Measurements from ENCODE around the gene NUP188.

NUP188 gene

GRCh38 chr9:129007766-129008468, 60.4 kb downstream of the NUP188 start:
- no peak for FAIRE-seq

GRCh38 chr9:129008469-129008965, 61.0 kb downstream of the NUP188 start:
- no peak for FAIRE-seq

- no peak for FAIRE-seq
Observed at GRCh38 chr9:129008986-129009583, 61.6 kb downstream of the NUP188 start.

GRCh38 chr9:129009584-129010141, 62.2 kb downstream of the NUP188 start:
- FAIRE-seq: no peak

GRCh38 chr9:129010267-129010975, 62.9 kb downstream of the NUP188 start:
- no peak for FAIRE-seq

GRCh38 chr9:129011170-129011569, 63.7 kb downstream of the NUP188 start:
- FAIRE-seq: no peak

GRCh38 chr9:129011761-129012181, 64.3 kb downstream of the NUP188 start:
- FAIRE-seq: no peak

- no peak for FAIRE-seq
Observed at GRCh38 chr9:129012343-129012742, 64.8 kb downstream of the NUP188 start.

- no peak for FAIRE-seq
Observed at GRCh38 chr9:129012893-129013448, 65.5 kb downstream of the NUP188 start.

- FAIRE-seq: no peak
Observed at GRCh38 chr9:129013674-129014073, 66.2 kb downstream of the NUP188 start.

GRCh38 chr9:129014124-129014523, 66.6 kb downstream of the NUP188 start:
- FAIRE-seq: no peak

- no peak for FAIRE-seq
Observed at GRCh38 chr9:129014608-129015007, 67.1 kb downstream of the NUP188 start.

- FAIRE-seq: no peak
Observed at GRCh38 chr9:129021091-129021490, 73.6 kb downstream of the NUP188 start.

GRCh38 chr9:129022037-129022436, 74.5 kb downstream of the NUP188 start:
- no peak for FAIRE-seq

GRCh38 chr9:129023036-129023907, 75.8 kb downstream of the NUP188 start:
- FAIRE-seq: no peak

GRCh38 chr9:129023908-129024233, 76.4 kb downstream of the NUP188 start:
- no peak for FAIRE-seq

GRCh38 chr9:129026442-129027223, 79.1 kb downstream of the NUP188 start:
- no peak for FAIRE-seq

- FAIRE-seq: no peak
Observed at GRCh38 chr9:129027224-129027684, 79.8 kb downstream of the NUP188 start.

- no peak for FAIRE-seq
Observed at GRCh38 chr9:129027685-129028191, 80.2 kb downstream of the NUP188 start.

- no peak for FAIRE-seq
Observed at GRCh38 chr9:129028192-129028966, 80.9 kb downstream of the NUP188 start, which contains the start of gene SH3GLB2. TSS of gene SH3GLB2 (minus strand) at chr9:129028331. CDS start at chr9:129028154, 177 bp downstream.

Measured in TTC549 (cell line).